ENCODE measurements around the gene ERGIC2.

DNA sequence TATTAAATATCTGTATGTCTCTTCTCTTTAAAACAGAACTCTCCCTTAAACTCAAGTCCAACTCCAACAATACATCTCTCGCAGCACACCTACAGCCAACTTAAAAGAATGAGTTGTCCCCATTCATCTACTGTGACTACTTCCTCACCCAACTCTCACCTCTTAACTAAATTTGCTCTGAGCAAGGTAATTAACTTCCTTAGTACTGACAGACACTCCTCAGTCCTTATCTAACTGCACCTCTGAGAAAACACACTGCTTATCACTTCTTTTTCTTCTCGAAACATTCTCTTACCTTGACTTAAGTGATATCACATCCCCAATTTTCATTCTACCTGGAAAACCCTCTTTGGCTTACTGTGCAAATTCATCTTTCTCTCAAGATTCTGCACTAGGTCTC lies 7.0 kb downstream of the ERGIC2 start:
- no peak for TF ChIP-seq POLR2A (IDR thresholded peaks at IDR 0.05)
- TF ChIP-seq, protein P1, sequence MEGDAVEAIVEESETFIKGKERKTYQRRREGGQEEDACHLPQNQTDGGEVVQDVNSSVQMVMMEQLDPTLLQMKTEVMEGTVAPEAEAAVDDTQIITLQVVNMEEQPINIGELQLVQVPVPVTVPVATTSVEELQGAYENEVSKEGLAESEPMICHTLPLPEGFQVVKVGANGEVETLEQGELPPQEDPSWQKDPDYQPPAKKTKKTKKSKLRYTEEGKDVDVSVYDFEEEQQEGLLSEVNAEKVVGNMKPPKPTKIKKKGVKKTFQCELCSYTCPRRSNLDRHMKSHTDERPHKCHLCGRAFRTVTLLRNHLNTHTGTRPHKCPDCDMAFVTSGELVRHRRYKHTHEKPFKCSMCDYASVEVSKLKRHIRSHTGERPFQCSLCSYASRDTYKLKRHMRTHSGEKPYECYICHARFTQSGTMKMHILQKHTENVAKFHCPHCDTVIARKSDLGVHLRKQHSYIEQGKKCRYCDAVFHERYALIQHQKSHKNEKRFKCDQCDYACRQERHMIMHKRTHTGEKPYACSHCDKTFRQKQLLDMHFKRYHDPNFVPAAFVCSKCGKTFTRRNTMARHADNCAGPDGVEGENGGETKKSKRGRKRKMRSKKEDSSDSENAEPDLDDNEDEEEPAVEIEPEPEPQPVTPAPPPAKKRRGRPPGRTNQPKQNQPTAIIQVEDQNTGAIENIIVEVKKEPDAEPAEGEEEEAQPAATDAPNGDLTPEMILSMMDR (IDR thresholded peaks at IDR 0.05) = no peak
